HEK293 (cell line): ENCODE results near the gene ATP8A2.

Source experiments
- CTCF ChIA-PET: fragments of 350-600 bp; formaldehyde crosslinking; extraction: SDS; loops from one replicate; lab custom pipeline; 2021; ENCODE audit warnings: antibody characterized with exemption; lab: Yijun Ruan, JAX
- POLR2A ChIA-PET: fragments of 300-600 bp; formaldehyde crosslinking; extraction: SDS; loops from one replicate; lab custom pipeline; 2020; ENCODE audit warnings: antibody characterized with exemption, inconsistent platforms; lab: Yijun Ruan, JAX
- H3K27ac ChIP-seq: fragments of 200-500 bp; sonication (Bioruptor generic); 2 replicates; pipeline ENCODE4 v1.5.1; 2014; ENCODE audit warnings: low read depth, low read length, control low read depth, inconsistent platforms; ENCODE audit errors: extremely low read depth
- H3K36me3 ChIP-seq, 2 experiments: fragments of 200-500 bp in 1 of 2; sonication (Bioruptor generic) in 1 of 2; 1 replicate in 1 of 2; 2 replicates in 1 of 2; pipeline ENCODE4 v1.5.1; 2014 to 2017; ENCODE audit warnings: inconsistent platforms in 2 of 2, low read length in 2 of 2; ENCODE audit not compliant: control insufficient read depth in 2 of 2, insufficient read depth in 1 of 2
- H3K4me1 ChIP-seq: fragments of 200-500 bp; sonication (Bioruptor generic); 2 replicates; pipeline ENCODE4 v1.5.1; 2014; ENCODE audit warnings: mild to moderate bottlenecking, low read length, inconsistent platforms; ENCODE audit not compliant: control insufficient read depth, insufficient read depth
- H3K4me3 ChIP-seq: 2 replicates; pipeline ENCODE4 v1.5.1; 2011; ENCODE audit warnings: low read depth, mild to moderate bottlenecking, control low read depth, low read length, moderate library complexity
- H3K9me3 ChIP-seq: fragments of 200-500 bp; sonication (Bioruptor generic); 2 replicates; pipeline ENCODE4 v1.5.1; 2014; ENCODE audit warnings: low read depth, low read length, inconsistent platforms; ENCODE audit not compliant: control insufficient read depth, insufficient read depth
- HOXD13 ChIP-seq: sonication (generic); formaldehyde crosslinking; IDR thresholded peaks from 2 replicates; pipeline ENCODE4 v1.8.0; 2022; ENCODE audit warnings: missing genetic modification reagents, borderline replicate concordance
- SP7 ChIP-seq: fragments of 450-650 bp; formaldehyde crosslinking; IDR thresholded peaks from 2 replicates; pipeline ENCODE4 v1.5.1; 2016; ENCODE audit warnings: missing biosample characterization, missing genetic modification characterization
- TRIM28 ChIP-seq: IDR thresholded peaks from 2 replicates; pipeline ENCODE4 v1.6.1; 2011; ENCODE audit warnings: low read length, control low read depth, borderline replicate concordance
- ZBTB49 ChIP-seq: fragments of 450-650 bp; formaldehyde crosslinking; IDR thresholded peaks from 2 replicates; pipeline ENCODE4 v1.5.1; 2016; ENCODE audit warnings: missing biosample characterization, missing genetic modification characterization, low read depth
- ZBTB7A ChIP-seq: fragments of 450-650 bp; formaldehyde crosslinking; IDR thresholded peaks from 2 replicates; pipeline ENCODE4 v1.5.1; 2016; ENCODE audit warnings: low read depth, missing biosample characterization, missing genetic modification characterization
- ZEB2 ChIP-seq: fragments of 450-650 bp; formaldehyde crosslinking; IDR thresholded peaks from 2 replicates; pipeline ENCODE4 v1.5.1; 2016; ENCODE audit warnings: missing biosample characterization, missing genetic modification characterization
- ZIC2 ChIP-seq: fragments of 450-650 bp; formaldehyde crosslinking; IDR thresholded peaks from 2 replicates; pipeline ENCODE4 v1.5.1; 2016; ENCODE audit warnings: missing biosample characterization, missing genetic modification characterization
- ZNF221 ChIP-seq: fragments of 450-650 bp; formaldehyde crosslinking; IDR thresholded peaks from 2 replicates; pipeline ENCODE4 v1.5.1; 2017; ENCODE audit warnings: missing biosample characterization, missing genetic modification characterization, borderline replicate concordance
- ZNF24 ChIP-seq: fragments of 450-650 bp; formaldehyde crosslinking; IDR thresholded peaks from 2 replicates; pipeline ENCODE4 v1.5.1; 2016; ENCODE audit warnings: missing biosample characterization, missing genetic modification characterization
- ZNF324 ChIP-seq: fragments of 450-650 bp; formaldehyde crosslinking; IDR thresholded peaks from 2 replicates; pipeline ENCODE4 v1.5.1; 2016; ENCODE audit warnings: missing biosample characterization, missing genetic modification characterization
- ZNF354C ChIP-seq: fragments of 450-650 bp; formaldehyde crosslinking; IDR thresholded peaks from 2 replicates; pipeline ENCODE4 v1.5.1; 2016; ENCODE audit warnings: missing biosample characterization, missing genetic modification characterization, low read depth, borderline replicate concordance
- ZNF561 ChIP-seq: fragments of 450-650 bp; IDR thresholded peaks from 2 replicates; pipeline ENCODE4 v1.5.1; 2018; ENCODE audit warnings: missing biosample characterization, missing genetic modification characterization, borderline replicate concordance
- ZNF571 ChIP-seq: fragments of 450-650 bp; formaldehyde crosslinking; IDR thresholded peaks from 2 replicates; pipeline ENCODE4 v1.5.0; 2017; ENCODE audit warnings: missing biosample characterization, missing genetic modification characterization
- ZNF610 ChIP-seq: fragments of 450-650 bp; formaldehyde crosslinking; IDR thresholded peaks from 2 replicates; pipeline ENCODE4 v1.5.1; 2016; ENCODE audit warnings: missing biosample characterization, missing genetic modification characterization, borderline replicate concordance
- ZNF626 ChIP-seq: fragments of 450-650 bp; sonication (Bioruptor Pico); formaldehyde crosslinking; IDR thresholded peaks from 2 replicates; pipeline ENCODE4 v1.5.1; 2018; ENCODE audit warnings: missing biosample characterization, missing genetic modification characterization, inconsistent platforms
- ZNF830 ChIP-seq: fragments of 450-650 bp; IDR thresholded peaks from 2 replicates; pipeline ENCODE4 v1.5.0; 2018; ENCODE audit warnings: missing biosample characterization, missing genetic modification characterization, low read depth, mild to moderate bottlenecking, moderate library complexity
- TF ChIP-seq, protein P1 (sequence below): fragments of 450-650 bp; formaldehyde crosslinking; IDR thresholded peaks from 2 replicates; pipeline ENCODE4 v1.5.1; 2017; ENCODE audit warnings: missing biosample characterization, mild to moderate bottlenecking, missing genetic modification characterization, moderate library complexity
- TF ChIP-seq, protein P2 (sequence below): fragments of 450-650 bp; formaldehyde crosslinking; IDR thresholded peaks from 2 replicates; pipeline ENCODE4 v1.5.1; 2016; ENCODE audit warnings: missing biosample characterization, missing genetic modification characterization
- TF ChIP-seq, protein P3 (sequence below): fragments of 450-650 bp; formaldehyde crosslinking; IDR thresholded peaks from 2 replicates; pipeline ENCODE4 v1.5.1; 2016; ENCODE audit warnings: missing biosample characterization, missing genetic modification characterization, borderline replicate concordance
- TF ChIP-seq, protein P4 (sequence below): fragments of 450-650 bp; formaldehyde crosslinking; IDR thresholded peaks from 2 replicates; pipeline ENCODE4 v1.5.1; 2016; ENCODE audit warnings: missing biosample characterization, missing genetic modification characterization
- TF ChIP-seq, protein P5 (sequence below): fragments of 450-650 bp; formaldehyde crosslinking; IDR thresholded peaks from 2 replicates; pipeline ENCODE4 v1.5.1; 2016; ENCODE audit warnings: missing biosample characterization, missing genetic modification characterization

ATP8A2 gene

GRCh38 chr13:25846222-25846984 is 474.6 kb downstream of the ATP8A2 start (continued):
- TF ChIP-seq ZEB2 (no peak), ZNF24 (tag by site-specific recombination) (no peak)

DNA sequence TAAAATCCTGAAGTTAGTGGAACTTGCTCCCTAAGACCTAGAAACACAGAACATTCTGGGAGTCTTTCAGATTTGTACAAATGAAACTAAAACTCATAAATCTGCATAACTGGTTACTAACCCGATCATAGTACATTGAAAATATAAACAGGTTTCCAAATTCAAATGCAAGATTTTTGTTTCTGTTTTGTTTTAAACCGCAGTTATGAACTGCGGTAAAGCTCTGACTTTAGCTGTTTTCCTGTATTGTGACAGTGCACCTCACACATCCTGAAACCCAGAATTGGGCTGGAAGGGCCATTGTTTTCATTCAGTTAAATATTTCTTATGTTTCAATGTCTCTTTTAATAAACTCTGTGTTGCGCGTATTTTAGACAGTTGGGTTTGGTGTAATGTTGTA is 475.4 kb downstream of the ATP8A2 start:
- TF ChIP-seq SP7 (tag by site-specific recombination) (no peak), TRIM28 (no peak), ZNF354C (tag by site-specific recombination) (no peak), HOXD13 (CRISPR knock-in tag) (no peak), ZNF830 (tag by site-specific recombination) (no peak), ZNF571 (tag by site-specific recombination) (no peak), ZIC2 (tag by site-specific recombination) (no peak), ZBTB49 (tag by site-specific recombination) (no peak), ZBTB7A (tag by site-specific recombination) (no peak), ZNF561 (no peak), ZNF610 (tag by site-specific recombination) (no peak), ZNF221 (tag by site-specific recombination) (no peak), ZNF626 (no peak), ZNF324 (tag by site-specific recombination) (no peak)
- TF ChIP-seq, protein P1, sequence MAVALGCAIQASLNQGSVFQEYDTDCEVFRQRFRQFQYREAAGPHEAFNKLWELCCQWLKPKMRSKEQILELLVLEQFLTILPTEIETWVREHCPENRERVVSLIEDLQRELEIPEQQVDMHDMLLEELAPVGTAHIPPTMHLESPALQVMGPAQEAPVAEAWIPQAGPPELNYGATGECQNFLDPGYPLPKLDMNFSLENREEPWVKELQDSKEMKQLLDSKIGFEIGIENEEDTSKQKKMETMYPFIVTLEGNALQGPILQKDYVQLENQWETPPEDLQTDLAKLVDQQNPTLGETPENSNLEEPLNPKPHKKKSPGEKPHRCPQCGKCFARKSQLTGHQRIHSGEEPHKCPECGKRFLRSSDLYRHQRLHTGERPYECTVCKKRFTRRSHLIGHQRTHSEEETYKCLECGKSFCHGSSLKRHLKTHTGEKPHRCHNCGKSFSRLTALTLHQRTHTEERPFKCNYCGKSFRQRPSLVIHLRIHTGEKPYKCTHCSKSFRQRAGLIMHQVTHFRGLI (tag by site-specific recombination): no peak
- TF ChIP-seq, protein P2, sequence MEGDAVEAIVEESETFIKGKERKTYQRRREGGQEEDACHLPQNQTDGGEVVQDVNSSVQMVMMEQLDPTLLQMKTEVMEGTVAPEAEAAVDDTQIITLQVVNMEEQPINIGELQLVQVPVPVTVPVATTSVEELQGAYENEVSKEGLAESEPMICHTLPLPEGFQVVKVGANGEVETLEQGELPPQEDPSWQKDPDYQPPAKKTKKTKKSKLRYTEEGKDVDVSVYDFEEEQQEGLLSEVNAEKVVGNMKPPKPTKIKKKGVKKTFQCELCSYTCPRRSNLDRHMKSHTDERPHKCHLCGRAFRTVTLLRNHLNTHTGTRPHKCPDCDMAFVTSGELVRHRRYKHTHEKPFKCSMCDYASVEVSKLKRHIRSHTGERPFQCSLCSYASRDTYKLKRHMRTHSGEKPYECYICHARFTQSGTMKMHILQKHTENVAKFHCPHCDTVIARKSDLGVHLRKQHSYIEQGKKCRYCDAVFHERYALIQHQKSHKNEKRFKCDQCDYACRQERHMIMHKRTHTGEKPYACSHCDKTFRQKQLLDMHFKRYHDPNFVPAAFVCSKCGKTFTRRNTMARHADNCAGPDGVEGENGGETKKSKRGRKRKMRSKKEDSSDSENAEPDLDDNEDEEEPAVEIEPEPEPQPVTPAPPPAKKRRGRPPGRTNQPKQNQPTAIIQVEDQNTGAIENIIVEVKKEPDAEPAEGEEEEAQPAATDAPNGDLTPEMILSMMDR: no peak
- TF ChIP-seq, protein P3, sequence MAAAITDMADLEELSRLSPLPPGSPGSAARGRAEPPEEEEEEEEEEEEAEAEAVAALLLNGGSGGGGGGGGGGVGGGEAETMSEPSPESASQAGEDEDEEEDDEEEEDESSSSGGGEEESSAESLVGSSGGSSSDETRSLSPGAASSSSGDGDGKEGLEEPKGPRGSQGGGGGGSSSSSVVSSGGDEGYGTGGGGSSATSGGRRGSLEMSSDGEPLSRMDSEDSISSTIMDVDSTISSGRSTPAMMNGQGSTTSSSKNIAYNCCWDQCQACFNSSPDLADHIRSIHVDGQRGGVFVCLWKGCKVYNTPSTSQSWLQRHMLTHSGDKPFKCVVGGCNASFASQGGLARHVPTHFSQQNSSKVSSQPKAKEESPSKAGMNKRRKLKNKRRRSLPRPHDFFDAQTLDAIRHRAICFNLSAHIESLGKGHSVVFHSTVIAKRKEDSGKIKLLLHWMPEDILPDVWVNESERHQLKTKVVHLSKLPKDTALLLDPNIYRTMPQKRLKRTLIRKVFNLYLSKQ: no peak
- TF ChIP-seq, protein P4, sequence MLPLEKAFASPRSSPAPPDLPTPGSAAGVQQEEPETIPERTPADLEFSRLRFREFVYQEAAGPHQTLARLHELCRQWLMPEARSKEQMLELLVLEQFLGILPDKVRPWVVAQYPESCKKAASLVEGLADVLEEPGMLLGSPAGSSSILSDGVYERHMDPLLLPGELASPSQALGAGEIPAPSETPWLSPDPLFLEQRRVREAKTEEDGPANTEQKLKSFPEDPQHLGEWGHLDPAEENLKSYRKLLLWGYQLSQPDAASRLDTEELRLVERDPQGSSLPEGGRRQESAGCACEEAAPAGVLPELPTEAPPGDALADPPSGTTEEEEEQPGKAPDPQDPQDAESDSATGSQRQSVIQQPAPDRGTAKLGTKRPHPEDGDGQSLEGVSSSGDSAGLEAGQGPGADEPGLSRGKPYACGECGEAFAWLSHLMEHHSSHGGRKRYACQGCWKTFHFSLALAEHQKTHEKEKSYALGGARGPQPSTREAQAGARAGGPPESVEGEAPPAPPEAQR (tag by site-specific recombination): no peak
- TF ChIP-seq, protein P5, sequence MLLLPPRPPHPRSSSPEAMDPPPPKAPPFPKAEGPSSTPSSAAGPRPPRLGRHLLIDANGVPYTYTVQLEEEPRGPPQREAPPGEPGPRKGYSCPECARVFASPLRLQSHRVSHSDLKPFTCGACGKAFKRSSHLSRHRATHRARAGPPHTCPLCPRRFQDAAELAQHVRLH (tag by site-specific recombination): no peak

More for the DNA sequence above, 475.4 kb downstream of the ATP8A2 start:
- Histone ChIP-seq H3K4me1 (no peaks in the 10 kb centered on the region), H3K36me3 (no peaks in the 10 kb centered on the region), H3K4me3 (no peak overlapping the region), H3K9me3 (no peaks in the 10 kb centered on the region), H3K27ac (no peak overlapping the region)
- POLR2A ChIA-PET: no interaction called here
- CTCF ChIA-PET: no interaction called here
